DMS 273 (cell line): Measurements from ENCODE around the gene CLCN5.

Experiments used
- DNase-seq: peaks from one replicate; lab custom pipeline; 2025; ENCODE audit not compliant: unreplicated experiment; lab: John Stamatoyannopoulos, UW

CLCN5 gene

GRCh38 chrX:49932791-49933190 lies 10.4 kb downstream of the CLCN5 start:
- DNase-seq = peak; percentile 69

GRCh38 chrX:49934148-49934547 lies 11.8 kb downstream of the CLCN5 start:
- no peak for DNase-seq

GRCh38 chrX:49934729-49935128 lies 12.3 kb downstream of the CLCN5 start:
- DNase-seq = no peak

DNA sequence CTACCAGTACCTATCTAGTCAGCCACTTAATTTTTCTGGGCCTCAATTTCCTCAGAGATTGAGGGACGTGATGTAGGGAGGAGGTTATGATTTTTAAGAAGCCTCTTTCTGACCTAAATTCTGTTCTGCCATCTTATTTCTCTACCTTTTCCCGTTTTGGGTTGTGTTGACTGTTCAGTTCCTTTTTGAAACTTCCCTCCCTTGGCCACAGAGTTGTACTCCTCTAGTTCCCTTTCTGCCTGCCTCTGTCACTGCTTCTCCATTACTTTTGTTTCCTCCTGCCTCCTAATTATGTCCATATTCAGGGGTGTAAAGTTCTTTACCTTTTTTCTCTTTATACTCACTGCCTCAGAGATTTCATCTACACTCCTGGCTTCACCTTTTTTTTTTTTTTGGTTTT lies 25.4 kb downstream of the CLCN5 start:
- no peak for DNase-seq

- no peak for DNase-seq
Observed at GRCh38 chrX:49949961-49950360, 27.6 kb downstream of the CLCN5 start.

- peak; percentile 61 for DNase-seq
Observed at GRCh38 chrX:49951524-49952193, 29.3 kb downstream of the CLCN5 start.

DNA sequence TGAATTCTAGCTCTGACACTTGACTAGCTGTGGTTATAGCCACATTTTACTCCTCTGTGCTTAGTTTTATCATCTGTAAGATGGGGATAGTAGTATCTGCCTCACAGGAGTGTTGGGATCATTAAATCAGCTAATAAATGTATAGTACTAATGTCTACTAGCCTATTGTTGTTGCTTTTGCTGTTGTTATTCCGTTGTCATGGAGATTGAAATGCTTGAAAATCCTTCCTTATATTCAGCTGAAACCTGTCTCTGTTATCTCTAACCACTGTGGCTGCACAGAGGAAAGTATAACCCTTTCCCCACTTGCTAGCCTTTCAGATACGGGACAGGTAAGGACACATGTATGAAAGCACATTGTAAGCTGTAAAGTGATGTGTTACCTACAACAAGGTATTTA lies 33.9 kb downstream of the CLCN5 start:
- DNase-seq = no peak

GRCh38 chrX:49958727-49959485 lies 36.5 kb downstream of the CLCN5 start:
- DNase-seq = no peak

DNA sequence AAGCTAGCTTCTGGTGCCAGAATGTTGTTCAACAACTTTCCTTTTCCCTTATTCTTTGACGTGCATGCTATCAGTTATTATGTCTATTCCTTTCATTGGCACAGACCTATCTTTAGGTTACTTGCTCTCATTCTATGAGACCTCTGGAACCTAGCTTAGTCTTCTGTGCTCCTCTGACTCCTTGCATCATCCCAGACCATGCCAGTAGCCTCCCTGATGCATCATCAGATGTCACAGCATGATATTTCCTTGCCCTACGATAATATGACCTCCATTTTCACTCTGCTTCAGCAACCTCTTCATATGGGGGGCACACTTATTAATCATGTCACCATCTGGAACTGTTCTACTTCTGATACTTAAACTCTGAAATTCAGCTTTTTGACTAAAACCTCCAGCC lies 37.2 kb downstream of the CLCN5 start:
- no peak for DNase-seq

DNA sequence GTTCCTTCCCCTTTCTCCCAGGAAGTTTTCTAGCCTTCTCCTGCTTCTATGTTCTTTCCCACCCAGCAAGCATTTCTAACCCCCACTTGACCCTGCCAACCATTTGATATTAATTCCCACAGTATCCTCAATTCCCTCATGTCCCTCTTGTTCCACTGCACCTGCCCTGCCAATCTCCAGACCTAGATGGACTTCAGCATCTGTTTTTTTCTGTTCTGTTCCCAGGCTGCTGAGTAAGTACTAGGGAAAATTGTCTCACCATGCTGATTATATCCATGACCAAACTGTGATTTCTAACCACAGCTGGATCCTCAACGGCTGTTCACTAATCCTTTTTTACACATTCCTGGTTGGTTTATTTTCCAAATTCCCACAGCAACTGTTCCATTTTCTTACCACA lies 37.7 kb downstream of the CLCN5 start:
- DNase-seq = no peak

GRCh38 chrX:49970674-49971073 lies 48.3 kb downstream of the CLCN5 start:
- no peak for DNase-seq

DNA sequence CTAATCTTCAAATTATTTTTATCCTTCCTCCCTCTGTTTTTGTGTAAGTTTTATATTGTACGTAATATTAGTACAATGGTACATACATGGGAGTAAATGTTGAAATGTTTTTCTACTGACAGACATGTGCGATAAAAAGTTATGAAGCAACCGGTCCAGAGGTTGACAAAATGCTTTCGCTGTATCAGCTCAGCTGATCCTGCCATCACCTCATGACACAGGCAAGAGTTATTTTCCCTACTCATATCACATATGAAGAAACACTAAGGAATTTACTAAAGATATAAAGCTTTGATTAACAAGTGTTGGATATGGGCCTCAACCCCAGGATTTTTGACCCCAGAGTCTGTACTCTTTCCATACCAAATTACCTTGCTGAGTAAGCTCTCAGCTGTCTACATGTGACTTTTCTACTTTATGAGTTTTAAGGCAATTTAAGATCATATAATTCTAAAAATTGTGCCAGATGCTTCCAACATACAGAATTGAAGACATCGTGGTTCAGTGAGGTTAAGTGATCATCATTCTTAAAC lies 50.0 kb downstream of the CLCN5 start:
- DNase-seq = no peak

DNA sequence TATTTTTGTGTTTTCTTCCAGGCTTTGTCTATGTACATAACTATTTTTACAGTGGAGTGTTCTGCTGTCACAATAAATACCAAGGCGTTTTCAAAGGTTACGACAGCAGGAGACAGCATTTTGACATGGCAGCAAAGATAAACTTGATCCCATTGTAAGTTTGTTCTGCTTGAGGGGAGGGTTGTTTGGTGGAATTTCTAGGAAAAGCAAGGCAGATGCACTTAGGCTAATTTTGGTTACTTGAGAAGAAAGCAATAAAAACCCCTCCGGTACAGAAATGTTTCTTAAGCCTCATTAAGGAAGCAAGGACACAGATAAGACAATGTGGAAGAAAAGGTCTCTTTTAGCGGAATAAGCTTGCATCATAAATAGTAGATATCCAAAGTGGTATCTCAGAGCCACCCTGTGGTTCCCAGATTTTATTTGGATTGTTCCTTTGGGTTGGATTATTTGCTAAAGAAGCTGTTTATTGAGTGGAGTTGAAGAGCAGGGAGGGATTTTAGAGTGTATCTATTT lies 54.3 kb downstream of the CLCN5 start:
- DNase-seq = no peak

- DNase-seq = peak; percentile 87
Observed at GRCh38 chrX:49977319-49978090, 55.1 kb downstream of the CLCN5 start.

DNA sequence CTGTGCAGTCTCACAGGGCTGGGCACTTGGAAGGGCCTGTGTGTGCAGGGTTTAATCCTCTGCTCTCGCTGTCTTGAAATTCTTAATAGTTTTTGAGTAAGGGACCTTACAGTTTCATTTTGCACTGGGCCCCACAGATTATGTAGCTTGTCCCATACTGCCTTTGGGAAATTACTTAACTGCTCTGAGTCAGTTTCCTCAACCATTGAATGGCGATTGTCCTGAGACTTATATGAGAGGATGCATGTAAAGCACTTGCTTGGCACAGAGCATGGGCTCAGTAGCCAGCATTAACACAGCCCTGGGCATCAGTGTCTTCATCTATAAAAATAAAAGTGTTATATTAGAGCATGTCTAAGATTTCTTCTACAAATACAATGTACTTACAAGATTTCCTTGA lies 55.8 kb downstream of the CLCN5 start:
- DNase-seq = no peak

DNA sequence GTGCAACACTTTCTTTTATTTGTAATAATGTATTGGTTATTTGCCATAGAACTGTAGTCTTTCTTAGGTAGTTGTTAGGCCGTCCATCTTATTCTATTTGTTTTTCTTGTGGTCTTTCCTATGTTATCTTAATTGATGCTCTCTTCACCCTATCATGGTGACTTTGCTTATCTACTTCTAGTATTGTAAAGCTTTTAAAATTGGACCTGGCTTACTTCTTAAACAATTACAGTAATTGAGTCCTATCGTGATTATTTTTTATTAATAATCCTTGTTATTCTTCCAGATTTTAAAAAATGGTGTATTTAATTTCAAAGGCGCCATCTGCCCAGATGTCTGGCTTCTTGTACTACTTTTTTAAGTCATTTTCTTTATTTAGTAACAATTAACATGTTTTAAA lies 63.7 kb downstream of the CLCN5 start:
- no peak for DNase-seq

- DNase-seq = no peak
Observed at GRCh38 chrX:49987651-49988050, 65.3 kb downstream of the CLCN5 start.

GRCh38 chrX:49988143-49988542 lies 65.7 kb downstream of the CLCN5 start:
- DNase-seq = no peak

GRCh38 chrX:49991758-49992157 lies 69.4 kb downstream of the CLCN5 start:
- peak; percentile 64 for DNase-seq

DNA sequence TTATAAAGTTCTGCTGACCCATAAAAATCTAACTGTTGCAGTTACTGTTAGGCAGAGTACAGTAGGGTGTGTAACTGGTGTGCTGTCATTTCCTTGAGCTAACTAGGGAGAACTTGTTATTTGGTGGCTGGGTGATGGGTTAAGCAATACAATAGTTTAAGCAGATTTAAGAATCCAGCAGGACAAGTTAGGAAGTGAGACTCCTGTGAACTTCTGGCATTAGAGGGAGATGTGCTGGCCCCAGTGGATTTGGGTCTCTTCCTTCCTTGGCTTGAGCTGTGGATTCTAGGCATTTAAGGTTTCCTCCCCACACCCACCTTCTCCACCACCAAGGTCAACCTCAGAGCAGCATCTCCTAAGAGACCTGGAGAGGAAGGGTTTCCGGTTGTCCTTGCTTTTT lies 70.5 kb downstream of the CLCN5 start:
- DNase-seq = no peak

- no peak for DNase-seq
Observed at GRCh38 chrX:49993661-49994060, 71.3 kb downstream of the CLCN5 start.
